ENCODE results near the gene JAK1.

DNA sequence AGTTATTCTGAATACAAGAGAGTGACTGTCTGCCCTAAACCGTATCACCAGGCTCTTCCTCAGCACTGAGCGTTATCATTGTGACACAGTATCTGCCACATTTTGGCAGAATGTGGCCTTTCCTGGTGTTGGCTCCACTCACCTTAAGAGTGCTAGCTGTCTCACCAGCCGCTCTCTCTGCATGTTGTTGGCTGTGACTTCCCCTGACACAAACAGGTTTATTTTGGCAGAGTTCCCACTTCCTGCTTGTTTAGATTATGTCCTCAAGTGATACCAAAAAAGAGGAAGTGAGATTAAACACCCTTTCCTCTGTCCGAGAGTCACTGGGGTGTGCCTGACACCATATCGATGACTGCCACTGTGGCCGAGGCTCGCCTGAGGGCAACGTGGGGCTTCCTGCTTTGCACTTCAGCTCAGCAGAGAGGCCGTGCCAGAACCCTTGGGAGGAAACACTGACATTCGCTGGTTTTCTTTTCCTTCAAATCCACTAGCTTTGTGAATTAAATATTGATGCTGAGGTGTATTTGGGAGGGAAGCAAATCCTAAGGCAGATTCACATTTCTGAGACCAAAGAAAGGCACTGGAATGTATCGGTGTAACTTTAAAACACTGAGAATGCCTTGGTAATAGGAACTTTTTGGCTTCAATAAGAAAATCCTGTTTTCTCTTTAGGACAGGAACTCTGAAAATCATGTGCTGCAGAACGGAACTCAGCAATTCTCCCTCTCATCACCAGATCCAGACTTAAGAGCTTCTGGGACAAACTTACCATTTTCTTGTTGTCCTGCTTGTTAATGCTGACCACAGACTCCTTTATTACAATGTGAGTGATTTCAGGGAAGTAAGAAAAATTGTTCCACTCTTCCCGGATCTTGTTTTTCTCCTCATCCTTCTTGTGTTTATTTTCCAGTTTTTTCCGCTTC is 102.1 kb downstream of the JAK1 start:
- TF ChIP-seq, protein P1, sequence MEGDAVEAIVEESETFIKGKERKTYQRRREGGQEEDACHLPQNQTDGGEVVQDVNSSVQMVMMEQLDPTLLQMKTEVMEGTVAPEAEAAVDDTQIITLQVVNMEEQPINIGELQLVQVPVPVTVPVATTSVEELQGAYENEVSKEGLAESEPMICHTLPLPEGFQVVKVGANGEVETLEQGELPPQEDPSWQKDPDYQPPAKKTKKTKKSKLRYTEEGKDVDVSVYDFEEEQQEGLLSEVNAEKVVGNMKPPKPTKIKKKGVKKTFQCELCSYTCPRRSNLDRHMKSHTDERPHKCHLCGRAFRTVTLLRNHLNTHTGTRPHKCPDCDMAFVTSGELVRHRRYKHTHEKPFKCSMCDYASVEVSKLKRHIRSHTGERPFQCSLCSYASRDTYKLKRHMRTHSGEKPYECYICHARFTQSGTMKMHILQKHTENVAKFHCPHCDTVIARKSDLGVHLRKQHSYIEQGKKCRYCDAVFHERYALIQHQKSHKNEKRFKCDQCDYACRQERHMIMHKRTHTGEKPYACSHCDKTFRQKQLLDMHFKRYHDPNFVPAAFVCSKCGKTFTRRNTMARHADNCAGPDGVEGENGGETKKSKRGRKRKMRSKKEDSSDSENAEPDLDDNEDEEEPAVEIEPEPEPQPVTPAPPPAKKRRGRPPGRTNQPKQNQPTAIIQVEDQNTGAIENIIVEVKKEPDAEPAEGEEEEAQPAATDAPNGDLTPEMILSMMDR (IDR thresholded peaks at IDR 0.05): no peak
- TF ChIP-seq POLR2AphosphoS5 (IDR thresholded peaks at IDR 0.05) (peak; percentile 21 to 76 (median 69)), POLR2A (IDR thresholded peaks at IDR 0.05) (no peak)

Data from breast epithelium (tissue), 3 donors.